GM19023 (cell line): ENCODE results near the gene CRYGS.

Experiments used
- ATAC-seq: cut with Tn5 transposase; IDR thresholded peaks from one replicate; pipeline ENCODE4 v1.9.1; 2021; ENCODE audit warnings: mild to moderate bottlenecking, moderate library complexity; ENCODE audit not compliant: unreplicated experiment

The CRYGS gene

GRCh38 chr3:186496016-186496415 lies 48.2 kb downstream of the CRYGS start:
- ATAC-seq = no peak

- no peak for ATAC-seq
These were observed 50.5 kb downstream of the CRYGS start for GRCh38 chr3:186493525-186494255.

DNA sequence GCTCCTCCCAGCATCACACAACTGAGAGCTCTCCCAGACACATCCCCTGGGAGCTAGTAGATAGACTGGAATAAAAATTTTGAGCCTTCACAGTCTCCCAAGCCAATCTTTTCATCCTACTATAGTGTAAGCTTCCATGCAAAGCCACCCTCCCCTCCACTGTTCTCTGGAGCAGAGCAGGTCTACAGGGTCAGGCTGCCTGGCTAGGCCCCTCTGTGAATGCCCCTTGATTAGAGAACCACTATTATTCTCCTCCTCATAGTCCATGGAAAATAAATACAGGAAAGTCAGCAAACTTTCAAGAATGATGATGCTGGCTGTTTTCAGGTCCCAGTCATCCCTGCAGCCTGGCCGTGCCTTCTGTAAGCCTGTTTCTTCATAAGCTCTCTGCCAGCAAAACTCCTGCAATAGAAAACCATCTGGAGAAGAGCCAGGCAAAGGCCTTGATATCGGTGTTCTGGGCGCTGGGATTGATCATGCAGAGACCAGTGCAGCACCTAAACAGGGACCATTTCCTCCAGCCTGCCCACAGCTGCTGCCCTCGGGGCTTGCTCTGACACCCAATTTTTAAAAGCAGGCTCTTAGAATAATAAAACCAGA lies 51.7 kb downstream of the CRYGS start:
- ATAC-seq = no peak

- ATAC-seq = no peak
These were observed 54.7 kb downstream of the CRYGS start for GRCh38 chr3:186489507-186489906.
